ENCODE measurements around the gene ARSI. TPM values are rescaled to one million over a fixed set of nuclear protein-coding genes. Genes with fewer than 3 reads are reported as not detected.

The ARSI gene
- total RNA-seq, 1 donor from 2014 or later: 4.6 TPM

DNA sequence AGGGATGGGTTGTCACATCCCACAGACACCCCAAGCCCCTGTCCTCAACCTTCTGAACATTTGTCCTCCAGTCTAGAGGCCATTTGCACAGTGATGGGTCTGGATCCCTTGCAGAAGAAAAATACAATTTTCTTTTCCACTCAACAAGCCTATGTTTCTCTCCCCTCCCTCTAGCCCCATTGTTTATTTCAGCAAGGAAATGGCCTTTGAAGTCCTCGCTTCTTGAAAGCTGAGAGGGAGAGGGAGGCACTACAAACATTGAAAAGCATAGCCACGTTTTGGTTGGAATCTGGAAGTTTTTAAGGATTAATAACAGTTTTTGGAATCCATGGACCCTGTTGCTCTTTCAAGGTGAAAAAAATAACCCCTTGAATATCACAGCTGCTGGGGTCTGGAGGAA lies 24.0 kb upstream of the ARSI start:
- Mint-ChIP-seq H3K27ac (no peak overlapping the region), H3K27me3 (peaks cover 6% of the 10 kb centered on the region), H3K9me3 (no peaks in the 10 kb centered on the region), H3K36me3 (no peaks in the 10 kb centered on the region), H3K4me3 (no peak overlapping the region), H3K4me1 (ENCODE audit: unreplicated experiment) (peaks cover 44% of the 10 kb centered on the region)
- TF ChIP-seq CTCF (conservative IDR thresholded peaks at IDR 0.05): no peak
- DNase-seq (ENCODE audit: extremely low spot score, unreplicated experiment): no peak

DNA sequence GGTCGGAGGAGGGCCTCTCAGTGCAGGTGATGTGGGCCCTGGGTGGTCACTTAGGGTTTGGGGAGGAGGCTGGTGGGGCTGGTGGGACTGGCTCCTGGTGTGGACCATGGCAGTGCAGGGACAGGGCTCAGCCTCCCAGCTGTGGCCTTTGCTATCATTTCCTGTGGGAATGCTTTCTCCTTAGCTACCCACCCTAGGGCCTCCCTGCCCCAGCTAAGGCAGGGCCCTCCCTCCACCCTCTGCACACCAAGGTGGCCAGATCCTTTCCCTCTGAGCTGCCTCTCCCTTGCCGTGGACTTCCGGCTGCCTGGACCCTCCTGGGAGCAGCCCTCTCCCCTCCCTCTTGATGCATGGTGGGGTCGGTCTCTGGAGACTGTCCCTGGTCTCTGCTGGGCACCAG lies 22.7 kb upstream of the ARSI start:
- Mint-ChIP-seq H3K9me3 (no peaks in the 10 kb centered on the region), H3K27me3 (peaks cover 6% of the 10 kb centered on the region), H3K4me1 (ENCODE audit: unreplicated experiment) (peaks cover 51% of the 10 kb centered on the region), H3K36me3 (no peaks in the 10 kb centered on the region), H3K27ac (peak overlapping the region; percentile 34), H3K4me3 (no peak overlapping the region)
- DNase-seq (ENCODE audit: extremely low spot score, unreplicated experiment): no peak
- TF ChIP-seq CTCF (conservative IDR thresholded peaks at IDR 0.05): no peak

GRCh38 chr5:150323819-150324218 lies 21.1 kb upstream of the ARSI start:
- peak overlapping the region; percentile 16 for H3K27ac Mint-ChIP-seq
- no peak overlapping the region for H3K4me3 Mint-ChIP-seq
- peaks cover 49% of the 10 kb centered on the region for H3K4me1 Mint-ChIP-seq (ENCODE audit: unreplicated experiment)
- DNase-seq (ENCODE audit: extremely low spot score, unreplicated experiment): no peak
- no peaks in the 10 kb centered on the region for H3K9me3 Mint-ChIP-seq
- TF ChIP-seq CTCF (conservative IDR thresholded peaks at IDR 0.05): no peak
- H3K36me3 Mint-ChIP-seq: no peaks in the 10 kb centered on the region
- H3K27me3 Mint-ChIP-seq: no peaks in the 10 kb centered on the region

- H3K4me3 Mint-ChIP-seq: no peak overlapping the region
- peak overlapping the region; percentile 16 for H3K27ac Mint-ChIP-seq
Measured at GRCh38 chr5:150323092-150323491, 20.4 kb upstream of the ARSI start.

DNA sequence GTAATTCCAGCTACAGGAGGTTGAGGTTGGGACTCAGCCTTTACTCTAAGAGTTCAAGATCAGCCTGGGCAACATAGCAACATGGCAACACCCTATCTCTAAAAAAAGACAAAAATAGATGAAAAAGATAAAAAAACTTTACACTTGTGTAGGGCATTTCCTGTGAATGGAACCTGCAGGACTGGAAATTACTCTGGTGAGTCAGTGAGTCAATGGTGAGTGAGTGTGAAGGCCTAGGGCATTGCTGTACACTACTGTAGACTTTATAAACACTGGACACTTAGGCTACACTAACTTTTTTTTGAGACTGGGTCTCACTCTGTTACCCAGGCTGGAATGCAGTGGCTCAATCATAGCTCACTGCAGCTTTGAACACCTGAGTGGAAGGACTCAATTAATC lies 19.5 kb upstream of the ARSI start:
- no peaks in the 10 kb centered on the region for H3K36me3 Mint-ChIP-seq
- TF ChIP-seq CTCF (conservative IDR thresholded peaks at IDR 0.05): no peak
- no peak overlapping the region for H3K4me3 Mint-ChIP-seq
- peaks cover 58% of the 10 kb centered on the region for H3K4me1 Mint-ChIP-seq (ENCODE audit: unreplicated experiment)
- H3K9me3 Mint-ChIP-seq: no peaks in the 10 kb centered on the region
- peak overlapping the region; percentile 49 for H3K27ac Mint-ChIP-seq
- no peak for DNase-seq (ENCODE audit: extremely low spot score, unreplicated experiment)
- H3K27me3 Mint-ChIP-seq: no peaks in the 10 kb centered on the region

More at GRCh38 chr5:150323092-150323491, 20.4 kb upstream of the ARSI start:
- no peak for DNase-seq (ENCODE audit: extremely low spot score, unreplicated experiment)
- no peaks in the 10 kb centered on the region for H3K27me3 Mint-ChIP-seq
- peaks cover 55% of the 10 kb centered on the region for H3K4me1 Mint-ChIP-seq (ENCODE audit: unreplicated experiment)
- no peak for TF ChIP-seq CTCF (conservative IDR thresholded peaks at IDR 0.05)
- no peaks in the 10 kb centered on the region for H3K36me3 Mint-ChIP-seq
- H3K9me3 Mint-ChIP-seq: no peaks in the 10 kb centered on the region

DNA sequence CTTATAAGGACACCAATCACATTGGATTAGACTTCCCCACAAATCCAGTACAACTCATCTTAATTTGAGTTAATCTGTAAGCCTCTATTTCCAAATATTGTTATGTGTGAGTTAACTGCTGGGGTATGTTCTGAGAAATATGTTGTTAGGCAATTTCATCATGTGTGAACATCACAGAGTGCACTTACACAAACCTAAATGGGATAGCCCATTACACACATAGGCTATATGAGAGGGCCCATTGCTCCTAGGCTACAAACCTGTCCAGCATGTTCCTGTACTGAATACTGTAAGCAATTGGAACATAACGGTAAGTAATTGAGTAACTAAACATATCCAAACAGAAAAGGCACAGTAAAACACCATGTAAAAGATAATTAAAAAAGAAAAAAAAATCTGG lies 19.1 kb upstream of the ARSI start:
- Mint-ChIP-seq H3K4me3 (peak overlapping the region; percentile 18), H3K36me3 (no peaks in the 10 kb centered on the region), H3K27me3 (no peaks in the 10 kb centered on the region), H3K27ac (peak overlapping the region; percentile 49), H3K4me1 (ENCODE audit: unreplicated experiment) (peaks cover 60% of the 10 kb centered on the region), H3K9me3 (no peaks in the 10 kb centered on the region)
- no peak for DNase-seq (ENCODE audit: extremely low spot score, unreplicated experiment)
- TF ChIP-seq CTCF (conservative IDR thresholded peaks at IDR 0.05): no peak
